H9 (cell line): Measurements from ENCODE around the gene CERS6. TPM values are rescaled to one million over a fixed set of nuclear protein-coding genes. Genes with fewer than 3 reads are reported as not detected.

Source experiments
- DNase-seq: peaks from one replicate; pipeline ENCODE4 v3.0.0-alpha.2; 2017
- H2AFZ ChIP-seq: one replicate; pipeline ENCODE4 v1.6.1; 2013; ENCODE audit warnings: mild to moderate bottlenecking, low read length, control low read depth, moderate library complexity
- H2AK5ac ChIP-seq: 2 replicates; pipeline ENCODE4 v1.6.1; 2013; ENCODE audit warnings: low read length, control low read depth, mixed read lengths; ENCODE audit not compliant: insufficient read length
- H2BK120ac ChIP-seq: one replicate; pipeline ENCODE4 v1.6.1; 2013; ENCODE audit warnings: low read depth, mild to moderate bottlenecking, low read length, control low read depth, inconsistent platforms; ENCODE audit not compliant: poor library complexity, severe bottlenecking
- H2BK12ac ChIP-seq: 2 replicates; pipeline ENCODE4 v1.6.1; 2013; ENCODE audit warnings: low read length, control low read depth, mixed read lengths, low read depth; ENCODE audit not compliant: insufficient read length
- H2BK15ac ChIP-seq: 2 replicates; pipeline ENCODE4 v1.6.1; 2013; ENCODE audit warnings: low read depth, low read length, control low read depth
- H2BK20ac ChIP-seq: one replicate; pipeline ENCODE4 v1.6.1; 2013; ENCODE audit warnings: low read depth, mild to moderate bottlenecking, low read length, control low read depth, inconsistent platforms; ENCODE audit not compliant: poor library complexity, severe bottlenecking
- H2BK5ac ChIP-seq: 2 replicates; pipeline ENCODE4 v1.6.1; 2013; ENCODE audit warnings: low read length, control low read depth, mixed read lengths; ENCODE audit not compliant: insufficient read length
- H3K14ac ChIP-seq: 2 replicates; pipeline ENCODE4 v1.6.1; 2013; ENCODE audit warnings: low read length, control low read depth; ENCODE audit not compliant: insufficient read depth
- H3K18ac ChIP-seq: 2 replicates; pipeline ENCODE4 v1.6.1; 2013; ENCODE audit warnings: low read depth, mild to moderate bottlenecking, mixed read lengths, low read length, control low read depth; ENCODE audit not compliant: insufficient read length
- H3K23ac ChIP-seq: 2 replicates; pipeline ENCODE4 v1.6.1; 2013; ENCODE audit warnings: low read length, control low read depth, mixed read lengths, low read depth; ENCODE audit not compliant: insufficient read length
- H3K23me2 ChIP-seq: 2 replicates; pipeline ENCODE4 v1.6.1; 2013; ENCODE audit warnings: low read depth, mild to moderate bottlenecking, mixed read lengths, low read length, control low read depth; ENCODE audit not compliant: insufficient read length, poor library complexity, severe bottlenecking
- H3K27ac ChIP-seq: 2 replicates; pipeline ENCODE4 v1.5.1; 2013; ENCODE audit warnings: low read length, control low read depth, mixed read lengths, low read depth; ENCODE audit not compliant: insufficient read length
- H3K27me3 ChIP-seq: 2 replicates; pipeline ENCODE4 v1.6.1; 2013; ENCODE audit warnings: low read length, control low read depth, inconsistent platforms; ENCODE audit not compliant: insufficient read depth
- H3K4ac ChIP-seq: 2 replicates; pipeline ENCODE4 v1.6.1; 2013; ENCODE audit warnings: low read depth, mild to moderate bottlenecking, control low read depth, inconsistent platforms, low read length, moderate library complexity
- H3K4me1 ChIP-seq: 2 replicates; pipeline ENCODE4 v1.6.1; 2013; ENCODE audit warnings: low read length, control low read depth, inconsistent platforms; ENCODE audit not compliant: insufficient read depth
- H3K4me2 ChIP-seq: 2 replicates; pipeline ENCODE4 v1.6.1; 2013; ENCODE audit warnings: low read length, control low read depth, mixed read lengths; ENCODE audit not compliant: insufficient read length, insufficient read depth
- H3K56ac ChIP-seq: 2 replicates; pipeline ENCODE4 v1.6.1; 2013; ENCODE audit warnings: low read depth, mild to moderate bottlenecking, mixed read lengths, low read length, control low read depth; ENCODE audit not compliant: insufficient read length
- H3K79me1 ChIP-seq: 2 replicates; pipeline ENCODE4 v1.6.1; 2013; ENCODE audit warnings: low read depth, mild to moderate bottlenecking, moderate library complexity, low read length, control low read depth, inconsistent platforms; ENCODE audit not compliant: insufficient read depth, poor library complexity, severe bottlenecking
- H3K79me2 ChIP-seq: 2 replicates; pipeline ENCODE4 v1.6.1; 2013; ENCODE audit warnings: low read length, control low read depth, inconsistent platforms; ENCODE audit not compliant: insufficient read depth
- H3K9ac ChIP-seq: 2 replicates; pipeline ENCODE4 v1.6.1; 2013; ENCODE audit warnings: low read length, control low read depth, mixed read lengths; ENCODE audit not compliant: insufficient read length; ENCODE audit errors: extremely low read depth
- H3K9me3 ChIP-seq: one replicate; pipeline ENCODE4 v1.6.1; 2013; ENCODE audit warnings: low read depth, low read length, inconsistent platforms; ENCODE audit not compliant: control insufficient read depth
- H3T11ph ChIP-seq: one replicate; pipeline ENCODE4 v1.6.1; 2013; ENCODE audit warnings: mild to moderate bottlenecking, low read length, control low read depth, inconsistent platforms
- H4K20me1 ChIP-seq: one replicate; pipeline ENCODE4 v1.6.1; 2013; ENCODE audit not compliant: control insufficient read depth, insufficient read length, insufficient read depth
- H4K5ac ChIP-seq: 2 replicates; pipeline ENCODE4 v1.6.1; 2013; ENCODE audit warnings: low read depth, mild to moderate bottlenecking, mixed read lengths, low read length, control low read depth; ENCODE audit not compliant: insufficient read length
- H4K8ac ChIP-seq: replicated peaks from 2 replicates; pipeline ENCODE4 v1.6.1; 2013; ENCODE audit warnings: low read length, control low read depth, mixed read lengths, low read depth; ENCODE audit not compliant: insufficient read length
- H4K91ac ChIP-seq: 2 replicates; pipeline ENCODE4 v1.6.1; 2013; ENCODE audit warnings: low read depth, mild to moderate bottlenecking, moderate library complexity, mixed read lengths, low read length, control low read depth; ENCODE audit not compliant: insufficient read length
- H3K27ac Mint-ChIP-seq, 3 experiments: 2 replicates in 2 of 3; 3 replicates in 1 of 3; pipeline ENCODE4 v1.8.0; 2020 to 2021; ENCODE audit warnings: mixed read lengths in 3 of 3, mild to moderate bottlenecking in 1 of 3, moderate library complexity in 1 of 3
- H3K27me3 Mint-ChIP-seq: 2 replicates; pipeline ENCODE4 v1.8.0; 2021; ENCODE audit warnings: low read depth, mild to moderate bottlenecking, moderate library complexity, mixed read lengths
- H3K36me3 Mint-ChIP-seq, 3 experiments: 2 replicates in 2 of 3; 3 replicates in 1 of 3; pipeline ENCODE4 v1.8.0; 2020 to 2021; ENCODE audit warnings: low read depth in 3 of 3, mixed read lengths in 3 of 3; ENCODE audit not compliant: insufficient read depth in 1 of 3
- H3K4me1 Mint-ChIP-seq, 2 experiments: 2 replicates each; pipeline ENCODE4 v1.8.0; 2020; ENCODE audit warnings: mixed read lengths in 2 of 2
- H3K4me3 Mint-ChIP-seq, 2 experiments: 2 replicates in 1 of 2; 3 replicates in 1 of 2; pipeline ENCODE4 v1.8.0; 2020 to 2021; ENCODE audit warnings: mild to moderate bottlenecking in 2 of 2, mixed read lengths in 2 of 2, moderate library complexity in 1 of 2
- H3K9me3 Mint-ChIP-seq, 2 experiments: 2 replicates in 1 of 2; 3 replicates in 1 of 2; pipeline ENCODE4 v1.8.0; 2020; ENCODE audit warnings: mild to moderate bottlenecking in 2 of 2, mixed read lengths in 2 of 2, moderate library complexity in 1 of 2
- CTCF ChIP-seq: fragments of 200-600 bp; sonication (generic); conservative IDR thresholded peaks from 3 replicates; pipeline ENCODE4 v1.8.0; 2021; ENCODE audit warnings: antibody characterized with exemption, mild to moderate bottlenecking
- total RNA-seq: library from RNA; stranded (reverse); gene quantifications from 2 replicates; pipeline ENCODE4 v1.2.1, GENCODE V29; 2021

CERS6 gene
- total RNA-seq, 1 experiment from 2014 or later: 17.7 TPM

GRCh38 chr2:168448980-168449379 is 7.1 kb upstream of the CERS6 start:
- Histone ChIP-seq H3K56ac (no peak overlapping the region), H3K27me3 (no peaks in the 10 kb centered on the region), H4K8ac (no peak overlapping the region), H3K23ac (no peak overlapping the region), H2AFZ (no peak overlapping the region), H3K9me3 (no peaks in the 10 kb centered on the region), H3K23me2 (no peaks in the 10 kb centered on the region), H2BK120ac (no peak overlapping the region), H3K27ac (no peak overlapping the region), H2BK15ac (no peak overlapping the region), H4K91ac (no peak overlapping the region), H2BK5ac (no peak overlapping the region), H3T11ph (no peak overlapping the region), H3K4me2 (no peak overlapping the region), H2AK5ac (no peak overlapping the region), H3K18ac (no peak overlapping the region), H3K79me1 (no peaks in the 10 kb centered on the region), H2BK12ac (no peak overlapping the region), H3K4ac (no peak overlapping the region), H2BK20ac (no peak overlapping the region), H3K4me1 (peaks cover 2% of the 10 kb centered on the region; the same call in 1 of the 2 replicates), H4K5ac (no peak overlapping the region), H3K79me2 (no peaks in the 10 kb centered on the region), H3K14ac (no peak overlapping the region), H3K9ac (no peak overlapping the region), H4K20me1 (no peaks in the 10 kb centered on the region)
- TF ChIP-seq CTCF: no peak
- Mint-ChIP-seq H3K9me3 (peaks cover 2 to 3% of the 10 kb centered on the region in 2 experiments; a peak in 1 of 5 replicates), H3K4me1 (no peaks in the 10 kb centered on the region), H3K27ac (no peak overlapping the region), H3K4me3 (no peak overlapping the region), H3K27me3 (no peaks in the 10 kb centered on the region), H3K36me3 (peaks cover 0 to 4% (median 0%) of the 10 kb centered on the region in 3 experiments; a peak in 1 of 7 replicates)
- no peak for DNase-seq
